ENCODE measurements around the gene NTM.

Gene NTM

GRCh38 chr11:131652231-131652630 is 281.8 kb downstream of the NTM start:
- Histone ChIP-seq H3K27me3 (ENCODE audit: insufficient read depth, low read length) (no peaks in the 10 kb centered on the region), H3K9ac (ENCODE audit: low read length) (no peak overlapping the region), H3F3A (ENCODE audit: insufficient read depth, low read length) (no peaks in the 10 kb centered on the region), H3K36me3 (ENCODE audit: insufficient read depth, low read length) (no peaks in the 10 kb centered on the region), H3K9me3 (ENCODE audit: low read length) (no peaks in the 10 kb centered on the region), H3K4me3 (ENCODE audit: low read depth, low read length, poor library complexity, severe bottlenecking) (no peak overlapping the region), H3K4me1 (ENCODE audit: insufficient read depth, low read length, severe bottlenecking) (no peaks in the 10 kb centered on the region), H3K4me2 (ENCODE audit: low read length) (no peak overlapping the region), H4K20me1 (ENCODE audit: insufficient read depth, low read length) (no peaks in the 10 kb centered on the region), H3K27ac (ENCODE audit: low read depth, low read length, poor library complexity, severe bottlenecking) (no peak overlapping the region), H2AFZ (ENCODE audit: low read length) (no peak overlapping the region), H3K9me2 (ENCODE audit: low read depth, low read length) (no peaks in the 10 kb centered on the region), H3K79me2 (ENCODE audit: insufficient read depth, low read length) (no peaks in the 10 kb centered on the region)
- TF ChIP-seq, protein P1, sequence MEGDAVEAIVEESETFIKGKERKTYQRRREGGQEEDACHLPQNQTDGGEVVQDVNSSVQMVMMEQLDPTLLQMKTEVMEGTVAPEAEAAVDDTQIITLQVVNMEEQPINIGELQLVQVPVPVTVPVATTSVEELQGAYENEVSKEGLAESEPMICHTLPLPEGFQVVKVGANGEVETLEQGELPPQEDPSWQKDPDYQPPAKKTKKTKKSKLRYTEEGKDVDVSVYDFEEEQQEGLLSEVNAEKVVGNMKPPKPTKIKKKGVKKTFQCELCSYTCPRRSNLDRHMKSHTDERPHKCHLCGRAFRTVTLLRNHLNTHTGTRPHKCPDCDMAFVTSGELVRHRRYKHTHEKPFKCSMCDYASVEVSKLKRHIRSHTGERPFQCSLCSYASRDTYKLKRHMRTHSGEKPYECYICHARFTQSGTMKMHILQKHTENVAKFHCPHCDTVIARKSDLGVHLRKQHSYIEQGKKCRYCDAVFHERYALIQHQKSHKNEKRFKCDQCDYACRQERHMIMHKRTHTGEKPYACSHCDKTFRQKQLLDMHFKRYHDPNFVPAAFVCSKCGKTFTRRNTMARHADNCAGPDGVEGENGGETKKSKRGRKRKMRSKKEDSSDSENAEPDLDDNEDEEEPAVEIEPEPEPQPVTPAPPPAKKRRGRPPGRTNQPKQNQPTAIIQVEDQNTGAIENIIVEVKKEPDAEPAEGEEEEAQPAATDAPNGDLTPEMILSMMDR (IDR thresholded peaks at IDR 0.05; ENCODE audit: low read length): no peak
- no peak for TF ChIP-seq EZH2 (IDR thresholded peaks at IDR 0.05; ENCODE audit: borderline replicate concordance, low read length)

GRCh38 chr11:131653260-131653659 is 282.8 kb downstream of the NTM start:
- Histone ChIP-seq H3K4me1 (ENCODE audit: insufficient read depth, low read length, severe bottlenecking) (no peaks in the 10 kb centered on the region), H3K79me2 (ENCODE audit: insufficient read depth, low read length) (no peaks in the 10 kb centered on the region), H2AFZ (ENCODE audit: low read length) (no peak overlapping the region), H3K9ac (ENCODE audit: low read length) (no peak overlapping the region), H3K4me2 (ENCODE audit: low read length) (no peak overlapping the region), H3K9me3 (ENCODE audit: low read length) (no peaks in the 10 kb centered on the region), H4K20me1 (ENCODE audit: insufficient read depth, low read length) (no peaks in the 10 kb centered on the region), H3K36me3 (ENCODE audit: insufficient read depth, low read length) (no peaks in the 10 kb centered on the region), H3F3A (ENCODE audit: insufficient read depth, low read length) (no peaks in the 10 kb centered on the region), H3K4me3 (ENCODE audit: low read depth, low read length, poor library complexity, severe bottlenecking) (no peak overlapping the region), H3K27me3 (ENCODE audit: insufficient read depth, low read length) (no peaks in the 10 kb centered on the region), H3K9me2 (ENCODE audit: low read depth, low read length) (no peaks in the 10 kb centered on the region), H3K27ac (ENCODE audit: low read depth, low read length, poor library complexity, severe bottlenecking) (no peak overlapping the region)
- no peak for TF ChIP-seq EZH2 (IDR thresholded peaks at IDR 0.05; ENCODE audit: borderline replicate concordance, low read length)
- TF ChIP-seq, protein P1 (IDR thresholded peaks at IDR 0.05; ENCODE audit: low read length): no peak

DNA sequence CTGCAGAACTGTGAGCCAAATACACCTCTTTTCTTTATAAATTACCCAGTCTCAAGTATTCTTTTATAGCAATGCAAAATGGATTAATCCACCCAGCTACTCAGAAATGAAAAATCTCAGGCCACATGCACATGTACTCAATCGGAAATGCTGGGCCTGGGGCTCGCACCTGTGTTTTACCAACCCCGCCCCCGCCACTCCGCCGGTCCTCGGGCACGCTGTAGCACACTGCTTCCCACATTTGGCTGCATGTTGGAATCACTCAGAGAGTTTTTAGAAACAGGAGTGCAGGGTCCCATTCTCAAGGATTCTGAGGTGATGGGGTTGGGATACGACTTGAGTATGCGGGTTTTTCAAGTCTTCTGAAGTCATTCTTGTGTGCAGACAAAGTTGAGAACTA is 284.4 kb downstream of the NTM start:
- H3K36me3 ChIP-seq (ENCODE audit: insufficient read depth, low read length): no peaks in the 10 kb centered on the region
- no peaks in the 10 kb centered on the region for H3K4me1 ChIP-seq (ENCODE audit: insufficient read depth, low read length, severe bottlenecking)
- TF ChIP-seq EZH2 (IDR thresholded peaks at IDR 0.05; ENCODE audit: borderline replicate concordance, low read length): no peak
- TF ChIP-seq, protein P1 (IDR thresholded peaks at IDR 0.05; ENCODE audit: low read length): no peak
- no peaks in the 10 kb centered on the region for H4K20me1 ChIP-seq (ENCODE audit: insufficient read depth, low read length)
- no peak overlapping the region for H3K27ac ChIP-seq (ENCODE audit: low read depth, low read length, poor library complexity, severe bottlenecking)
- H3K4me3 ChIP-seq (ENCODE audit: low read depth, low read length, poor library complexity, severe bottlenecking): no peak overlapping the region
- H3F3A ChIP-seq (ENCODE audit: insufficient read depth, low read length): no peaks in the 10 kb centered on the region
- H3K79me2 ChIP-seq (ENCODE audit: insufficient read depth, low read length): no peaks in the 10 kb centered on the region
- no peak overlapping the region for H3K4me2 ChIP-seq (ENCODE audit: low read length)
- no peak overlapping the region for H2AFZ ChIP-seq (ENCODE audit: low read length)
- H3K9me3 ChIP-seq (ENCODE audit: low read length): no peaks in the 10 kb centered on the region
- H3K9ac ChIP-seq (ENCODE audit: low read length): no peak overlapping the region
- H3K9me2 ChIP-seq (ENCODE audit: low read depth, low read length): no peaks in the 10 kb centered on the region
- H3K27me3 ChIP-seq (ENCODE audit: insufficient read depth, low read length): no peaks in the 10 kb centered on the region

All from OCI-LY1 (cell line).